ENCODE measurements around the gene SPATA9. TPM values are rescaled to one million over a fixed set of nuclear protein-coding genes. Genes with fewer than 3 reads are reported as not detected.

Gene SPATA9
- total and polyA plus RNA-seq, 2 of the 13 experiments (the other 11 are each of a cell fraction or from before 2014, with no cell fraction given): not detected

- peak; percentile 40 for TF ChIP-seq ZNF501 (CRISPR knock-in tag; IDR thresholded peaks at IDR 0.05)
- TF ChIP-seq, protein P1, sequence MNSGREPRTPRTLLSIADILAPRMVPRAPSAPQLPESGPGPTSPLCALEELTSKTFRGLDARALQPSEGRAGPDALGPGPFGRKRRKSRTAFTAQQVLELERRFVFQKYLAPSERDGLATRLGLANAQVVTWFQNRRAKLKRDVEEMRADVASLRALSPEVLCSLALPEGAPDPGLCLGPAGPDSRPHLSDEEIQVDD (CRISPR knock-in tag; IDR thresholded peaks at IDR 0.05; ENCODE audit: borderline replicate concordance): peak; percentile 29; the same call in 1 of the 2 replicates
- no peak for TF ChIP-seq MIER3 (CRISPR knock-in tag; IDR thresholded peaks at IDR 0.05; ENCODE audit: borderline replicate concordance)
- no peak for TF ChIP-seq SOX13 (IDR thresholded peaks at IDR 0.05)
- TF ChIP-seq SOX13 (CRISPR knock-in tag; conservative IDR thresholded peaks at IDR 0.05 in 1 of 2, IDR thresholded peaks at IDR 0.05 in 1 of 2): no peak
- TF ChIP-seq ARNT (IDR thresholded peaks at IDR 0.05): no peak
- TF ChIP-seq EZH2 (conservative IDR thresholded peaks at IDR 0.05; ENCODE audit: low read depth, low read length): peak; percentile 99
- TF ChIP-seq, protein P2, sequence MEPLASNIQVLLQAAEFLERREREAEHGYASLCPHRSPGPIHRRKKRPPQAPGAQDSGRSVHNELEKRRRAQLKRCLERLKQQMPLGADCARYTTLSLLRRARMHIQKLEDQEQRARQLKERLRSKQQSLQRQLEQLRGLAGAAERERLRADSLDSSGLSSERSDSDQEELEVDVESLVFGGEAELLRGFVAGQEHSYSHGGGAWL (CRISPR knock-in tag; IDR thresholded peaks at IDR 0.05): no peak
- TF ChIP-seq, protein P3, sequence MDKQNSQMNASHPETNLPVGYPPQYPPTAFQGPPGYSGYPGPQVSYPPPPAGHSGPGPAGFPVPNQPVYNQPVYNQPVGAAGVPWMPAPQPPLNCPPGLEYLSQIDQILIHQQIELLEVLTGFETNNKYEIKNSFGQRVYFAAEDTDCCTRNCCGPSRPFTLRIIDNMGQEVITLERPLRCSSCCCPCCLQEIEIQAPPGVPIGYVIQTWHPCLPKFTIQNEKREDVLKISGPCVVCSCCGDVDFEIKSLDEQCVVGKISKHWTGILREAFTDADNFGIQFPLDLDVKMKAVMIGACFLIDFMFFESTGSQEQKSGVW (CRISPR knock-in tag; IDR thresholded peaks at IDR 0.05; ENCODE audit: borderline replicate concordance): no peak
- no peak for TF ChIP-seq ZNF790 (CRISPR knock-in tag; IDR thresholded peaks at IDR 0.05; ENCODE audit: borderline replicate concordance)
- 0 out of 2 replicates have a peak, but pooled peaks have one; percentile 35 for TF ChIP-seq HES4 (CRISPR knock-in tag; IDR thresholded peaks at IDR 0.05; ENCODE audit: borderline replicate concordance)
- TF ChIP-seq ARNT2 (CRISPR knock-in tag; IDR thresholded peaks at IDR 0.05; ENCODE audit: low read depth): no peak; the same call in 1 of the 2 replicates
- TF ChIP-seq TSC22D2 (CRISPR knock-in tag; IDR thresholded peaks at IDR 0.05; ENCODE audit: borderline replicate concordance): no peak
- TF ChIP-seq, protein P4, sequence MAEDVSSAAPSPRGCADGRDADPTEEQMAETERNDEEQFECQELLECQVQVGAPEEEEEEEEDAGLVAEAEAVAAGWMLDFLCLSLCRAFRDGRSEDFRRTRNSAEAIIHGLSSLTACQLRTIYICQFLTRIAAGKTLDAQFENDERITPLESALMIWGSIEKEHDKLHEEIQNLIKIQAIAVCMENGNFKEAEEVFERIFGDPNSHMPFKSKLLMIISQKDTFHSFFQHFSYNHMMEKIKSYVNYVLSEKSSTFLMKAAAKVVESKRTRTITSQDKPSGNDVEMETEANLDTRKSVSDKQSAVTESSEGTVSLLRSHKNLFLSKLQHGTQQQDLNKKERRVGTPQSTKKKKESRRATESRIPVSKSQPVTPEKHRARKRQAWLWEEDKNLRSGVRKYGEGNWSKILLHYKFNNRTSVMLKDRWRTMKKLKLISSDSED (CRISPR knock-in tag; IDR thresholded peaks at IDR 0.05): no peak; the same call in 1 of the 2 replicates
- peak; percentile 8 for TF ChIP-seq IKZF4 (CRISPR knock-in tag; IDR thresholded peaks at IDR 0.05; ENCODE audit: borderline replicate concordance, low read depth, not compliant biosample characterization)
- TF ChIP-seq KDM4B (CRISPR knock-in tag; IDR thresholded peaks at IDR 0.05): no peak
- peak; percentile 33; the same call in 1 of the 2 replicates for TF ChIP-seq ZBTB43 (CRISPR knock-in tag; conservative IDR thresholded peaks at IDR 0.05)
Measured at GRCh38 chr5:95620030-95620869, 62.5 kb downstream of the SPATA9 start, which contains the start of gene GPR150 (continued).
